H1 (cell line): ENCODE measurements around the gene SPATA13. TPM values are rescaled to one million over a fixed set of nuclear protein-coding genes. Genes with fewer than 3 reads are reported as not detected.

Experiments
- CTCF ChIA-PET: fragments of 300-600 bp; sonication (Branson Sonifier 250); formaldehyde crosslinking; loops from one replicate; lab custom pipeline; 2021; ENCODE audit not compliant: partially characterized antibody; lab: Charles Lee
- POLR2A ChIA-PET: fragments of 300-600 bp; sonication (Branson Sonifier 250); formaldehyde crosslinking; loops from one replicate; lab custom pipeline; 2021; ENCODE audit warnings: inconsistent platforms; ENCODE audit not compliant: partially characterized antibody; lab: Charles Lee
- DNase-seq, 2 experiments: peaks; one replicate each; pipeline versions ENCODE4 v3.0.0 to v3.0.0-alpha.2; 2010 to 2022; ENCODE audit warnings: low spot score in 2 of 2, low read depth in 1 of 2, mixed read lengths in 1 of 2
- FAIRE-seq: peaks from 2 replicates; lab custom pipeline; 2011; peaks lifted over from hg19 to GRCh38; lab: Jason Lieb, UNC
- H2AFZ ChIP-seq: 2 replicates; pipeline ENCODE4 v1.8.1; 2012; ENCODE audit warnings: low read length, inconsistent platforms
- H2AK5ac ChIP-seq: 2 replicates; pipeline ENCODE4 v1.6.1; 2013; ENCODE audit warnings: low read depth, low read length
- H2BK120ac ChIP-seq: replicated peaks from 2 replicates; pipeline ENCODE3; 2013; ENCODE audit warnings: low read depth, low read length, inconsistent platforms
- H2BK12ac ChIP-seq: 2 replicates; pipeline ENCODE4 v1.6.1; 2013; ENCODE audit warnings: low read depth, low read length
- H2BK15ac ChIP-seq: 2 replicates; pipeline ENCODE4 v1.6.1; 2013; ENCODE audit warnings: low read length
- H2BK20ac ChIP-seq: 2 replicates; pipeline ENCODE4 v1.6.1; 2013; ENCODE audit warnings: low read length
- H2BK5ac ChIP-seq: 2 replicates; pipeline ENCODE4 v1.6.1; 2013; ENCODE audit warnings: low read depth, low read length
- H3K14ac ChIP-seq: 2 replicates; pipeline ENCODE4 v1.6.1; 2013; ENCODE audit warnings: inconsistent platforms; ENCODE audit not compliant: insufficient read length
- H3K18ac ChIP-seq: 2 replicates; pipeline ENCODE4 v1.6.1; 2013; ENCODE audit warnings: low read length; ENCODE audit errors: extremely low read depth
- H3K23ac ChIP-seq: 2 replicates; pipeline ENCODE4 v1.6.1; 2013; ENCODE audit warnings: inconsistent platforms; ENCODE audit not compliant: insufficient read length
- H3K23me2 ChIP-seq: 2 replicates; pipeline ENCODE4 v1.6.1; 2013; ENCODE audit warnings: low read depth, low read length
- H3K27ac ChIP-seq: 2 replicates; pipeline ENCODE4 v1.6.1; 2011; ENCODE audit warnings: low read depth, low read length, inconsistent platforms
- H3K27me3 ChIP-seq, 4 experiments: replicated peaks in 1 of 4; 1 replicate in 1 of 4; 2 replicates in 3 of 4; pipeline versions ENCODE4 v1.6.1 to v1.8.1; 2011 to 2013; ENCODE audit warnings: low read length in 3 of 4, mild to moderate bottlenecking in 3 of 4, inconsistent platforms in 2 of 4, mixed read lengths in 2 of 4, moderate library complexity in 1 of 4; ENCODE audit not compliant: control insufficient read depth in 3 of 4, insufficient read depth in 3 of 4; ENCODE audit errors: extremely low read depth in 1 of 4
- H3K36me3 ChIP-seq, 4 experiments: 2 replicates each; pipeline versions ENCODE4 v1.6.1 to v1.8.1; 2011 to 2013; ENCODE audit warnings: mild to moderate bottlenecking in 4 of 4, low read length in 3 of 4, moderate library complexity in 2 of 4, control low read depth in 1 of 4, inconsistent platforms in 1 of 4; ENCODE audit not compliant: insufficient read depth in 4 of 4, control insufficient read depth in 2 of 4
- H3K4ac ChIP-seq: replicated peaks from 2 replicates; pipeline ENCODE3; 2013; ENCODE audit warnings: low read length, low read depth, mixed read lengths, inconsistent platforms; ENCODE audit not compliant: insufficient read length
- H3K4me1 ChIP-seq, 4 experiments: replicated peaks in 1 of 4; 1 replicate in 1 of 4; 2 replicates in 3 of 4; pipeline versions ENCODE4 v1.6.1 to v1.8.1; 2011 to 2013; ENCODE audit warnings: low read length in 3 of 4, inconsistent platforms in 2 of 4, mixed read lengths in 1 of 4; ENCODE audit not compliant: insufficient read depth in 4 of 4, control insufficient read depth in 3 of 4
- H3K4me2 ChIP-seq, 2 experiments: 2 replicates each; pipeline versions ENCODE4 v1.6.1 to v1.8.1; 2011 to 2013; ENCODE audit warnings: low read depth in 2 of 2, low read length in 2 of 2, control low read depth in 1 of 2, inconsistent platforms in 1 of 2, mild to moderate bottlenecking in 1 of 2; ENCODE audit not compliant: insufficient read depth in 1 of 2
- H3K4me3 ChIP-seq, 4 experiments: fragments of 200-600, 300-600 bp in 1 of 4; sonication (generic), shearing (Covaris generic), sonication (Bioruptor Twin) in 1 of 4; 2 replicates each; pipeline versions ENCODE4 v1.5.1 to v1.8.1; 2011 to 2016; ENCODE audit warnings: low read length in 4 of 4, low read depth in 3 of 4, control low read depth in 2 of 4, inconsistent platforms in 2 of 4, mild to moderate bottlenecking in 2 of 4, mixed read lengths in 1 of 4, moderate library complexity in 1 of 4; ENCODE audit not compliant: insufficient read depth in 2 of 4; ENCODE audit errors: extremely low read depth in 1 of 4
- H3K56ac ChIP-seq: replicated peaks from 2 replicates; pipeline ENCODE3; 2013; ENCODE audit warnings: low read depth, mild to moderate bottlenecking, mixed read lengths, low read length, inconsistent platforms; ENCODE audit not compliant: insufficient read length
- H3K79me1 ChIP-seq: 2 replicates; pipeline ENCODE4 v1.6.1; 2013; ENCODE audit warnings: low read depth, low read length, control low read depth
- H3K79me2 ChIP-seq, 2 experiments: 2 replicates each; pipeline versions ENCODE4 v1.6.1 to v1.8.1; 2012 to 2013; ENCODE audit warnings: low read length in 2 of 2, mild to moderate bottlenecking in 2 of 2, inconsistent platforms in 1 of 2; ENCODE audit not compliant: insufficient read depth in 2 of 2, control insufficient read depth in 1 of 2
- H3K9ac ChIP-seq, 4 experiments: replicated peaks in 1 of 4; 1 replicate in 1 of 4; 2 replicates in 3 of 4; pipeline versions ENCODE4 v1.6.1 to v1.8.1; 2011 to 2013; ENCODE audit warnings: low read depth in 3 of 4, low read length in 3 of 4, control low read depth in 2 of 4, mild to moderate bottlenecking in 2 of 4, moderate library complexity in 2 of 4, inconsistent platforms in 1 of 4; ENCODE audit errors: extremely low read depth in 1 of 4
- H3K9me3 ChIP-seq, 2 experiments: 2 replicates each; pipeline versions ENCODE4 v1.6.1 to v1.8.1; 2012 to 2013; ENCODE audit warnings: mild to moderate bottlenecking in 2 of 2, moderate library complexity in 2 of 2, control low read depth in 1 of 2, inconsistent platforms in 1 of 2, low read depth in 1 of 2, low read length in 1 of 2, mixed read lengths in 1 of 2; ENCODE audit not compliant: insufficient read depth in 2 of 2
- H4K20me1 ChIP-seq, 2 experiments: replicated peaks in 1 of 2; 2 replicates each; pipeline versions ENCODE3 to v1.8.1; 2011 to 2013; ENCODE audit warnings: inconsistent platforms in 2 of 2, low read length in 2 of 2, mild to moderate bottlenecking in 1 of 2; ENCODE audit not compliant: insufficient read depth in 2 of 2, control insufficient read depth in 1 of 2
- H4K5ac ChIP-seq: 2 replicates; pipeline ENCODE4 v1.6.1; 2013; ENCODE audit warnings: low read length, low read depth, mixed read lengths, inconsistent platforms; ENCODE audit not compliant: insufficient read length
- H4K8ac ChIP-seq: 2 replicates; pipeline ENCODE4 v1.8.0; 2013; ENCODE audit warnings: mild to moderate bottlenecking, moderate library complexity, low read length, inconsistent platforms; ENCODE audit not compliant: insufficient read depth; ENCODE audit errors: extremely low read depth
- H4K91ac ChIP-seq: replicated peaks from 2 replicates; pipeline ENCODE3; 2013; ENCODE audit warnings: low read length, mixed read lengths, inconsistent platforms; ENCODE audit not compliant: insufficient read length
- ASH2L ChIP-seq: fragments of 200-600, 300-600 bp; sonication (generic); IDR thresholded peaks from one replicate; pipeline ENCODE4 v1.7.1; 2017; ENCODE audit warnings: low read length
- BCL11A ChIP-seq, 2 experiments: IDR thresholded peaks; one replicate each; pipeline ENCODE4 v1.6.1; 2011; ENCODE audit warnings: low read depth in 2 of 2, low read length in 2 of 2, mild to moderate bottlenecking in 2 of 2
- BRCA1 ChIP-seq: IDR thresholded peaks from 2 replicates; pipeline ENCODE4 v1.6.1; 2012; ENCODE audit warnings: low read depth, low read length, improper control_type of control experiment
- CHD1 ChIP-seq: IDR thresholded peaks from 2 replicates; pipeline ENCODE4 v1.6.1; 2012; ENCODE audit warnings: low read depth, low read length, improper control_type of control experiment
- CREB1 ChIP-seq: IDR thresholded peaks from 2 replicates; pipeline ENCODE4 v1.6.1; 2012; ENCODE audit warnings: inconsistent platforms
- CTBP2 ChIP-seq: IDR thresholded peaks from 2 replicates; pipeline ENCODE4 v1.7.0; 2011; ENCODE audit warnings: borderline replicate concordance, mild to moderate bottlenecking, moderate library complexity, mixed read lengths, low read length; ENCODE audit not compliant: insufficient read depth, insufficient read length
- CTCF ChIP-seq, 3 experiments: IDR thresholded peaks; 1 replicate in 2 of 3; 2 replicates in 1 of 3; pipeline versions ENCODE4 v1.5.1 to v1.6.1; 2011; ENCODE audit warnings: low read length in 3 of 3, mild to moderate bottlenecking in 3 of 3, inconsistent platforms in 2 of 3, low read depth in 1 of 3, moderate library complexity in 1 of 3; ENCODE audit not compliant: insufficient read depth in 1 of 3; ENCODE audit errors: control extremely low read depth in 1 of 3
- RAD21 ChIP-seq, 2 experiments: IDR thresholded peaks in 1 of 2; conservative IDR thresholded peaks in 1 of 2; 2 replicates each; pipeline ENCODE4 v1.6.1; 2011; ENCODE audit warnings: low read depth in 2 of 2, low read length in 2 of 2, improper control_type of control experiment in 1 of 2, inconsistent platforms in 1 of 2, mild to moderate bottlenecking in 1 of 2, moderate library complexity in 1 of 2
- SUZ12 ChIP-seq: fragments of 200-600 bp; sonication (generic); IDR thresholded peaks from 2 replicates; pipeline ENCODE4 v1.6.1; 2012; ENCODE audit warnings: mild to moderate bottlenecking, inconsistent platforms, low read length, moderate library complexity, mixed read lengths
- TBP ChIP-seq: IDR thresholded peaks from 2 replicates; pipeline ENCODE4 v1.6.1; 2011; ENCODE audit warnings: low read depth, low read length, improper control_type of control experiment
- WGBS, 2 experiments: shearing (Covaris generic) in 1 of 2; methylation state at CpG; one replicate each; pipeline versions ENCODE4 v1.1.6 to v1.1.7; 2013 to 2015; ENCODE audit warnings: low lambda C conversion rate in 2 of 2, mixed read lengths in 2 of 2, inconsistent platforms in 1 of 2, low coverage in 1 of 2, missing lambda C conversion rate in 1 of 2; ENCODE audit not compliant: insufficient replicate concordance in 2 of 2, insufficient coverage in 1 of 2, insufficient read length in 1 of 2; ENCODE audit errors: extremely low coverage in 1 of 2, missing lambda C conversion rate in 1 of 2; 5-methylcytosine and 5-hydroxymethylcytosine counted together
- polyA plus RNA-seq, 7 experiments: library from polyadenylated mRNA; depleted of rRNA in 3 of 7; stranded (reverse) in 5 of 7; unstranded in 2 of 7; fragments of >200 nt in 5 of 7; fragments of 200-250 nt in 2 of 7; gene quantifications; 1 replicate in 5 of 7; 2 replicates in 1 of 7; 4 replicates in 1 of 7; pipeline versions ENCODE4 v1.2.1 to v1.2.3, GENCODE V29; 2011 to 2013; ENCODE audit warnings: missing spikeins in 2 of 7, mixed read lengths in 2 of 7
- total RNA-seq: library from RNA; stranded (reverse); fragmentation: NEBNext Ultra II Directional; extraction: Animal tissue kit (Norgen Biotek cat#: 25700); gene quantifications from 2 replicates; pipeline ENCODE4 v1.2.1, GENCODE V29; 2021

SPATA13 gene
- total and polyA plus RNA-seq, 2 of the 8 experiments (the other 6 are each of a cell fraction or from before 2014, with no cell fraction given), result 12.6 to 30.9 TPM

- Histone ChIP-seq H3K27ac (no peak overlapping the region), H3K4ac (no peak overlapping the region), H2BK12ac (no peak overlapping the region), H4K91ac (no peak overlapping the region), H3K14ac (no peak overlapping the region), H2BK120ac (no peak overlapping the region), H3K23me2 (no peaks in the 10 kb centered on the region), H3K79me2 (no peaks in the 10 kb centered on the region), H4K20me1 (peaks cover 0 to 2% of the 10 kb centered on the region in 2 experiments), H3K79me1 (peaks cover 2% of the 10 kb centered on the region; the same call in 1 of the 2 replicates), H3K4me3 (no peak overlapping the region), H3K56ac (no peak overlapping the region), H2BK20ac (no peak overlapping the region), H3K23ac (no peak overlapping the region), H4K5ac (no peak overlapping the region), H3K27me3 (no peaks in the 10 kb centered on the region), H3K9me3 (no peaks in the 10 kb centered on the region), H2AFZ (no peak overlapping the region), H3K18ac (no peak overlapping the region), H3K4me2 (no peak overlapping the region), H4K8ac (no peak overlapping the region), H3K4me1 (no peaks in the 10 kb centered on the region), H2AK5ac (no peak overlapping the region), H3K9ac (no peak overlapping the region), H2BK15ac (no peak overlapping the region), H3K36me3 (peaks cover 0 to 12% (median 3%) of the 10 kb centered on the region in 4 experiments; a peak in 3 of 8 replicates), H2BK5ac (no peak overlapping the region)
- 88% methylated on average over 20 of the region's 20 CpGs; no CpG with 5 or more reads in 1 of the 2 experiments for WGBS, 2 experiments
- ChIA-PET POLR2A (interaction anchor here (0.6 kb wide), 1 partner anchor 196 kb away, joined by 3 read pairs; no protein-coding TSS in a partner anchor), CTCF (interaction anchor here (1.0 to 2.2 kb wide), 2 partner anchors 21 to 59 kb away, joined by 5 to 8 read pairs; no protein-coding TSS in a partner anchor)
- FAIRE-seq (no peak), DNase-seq (no peak)
- no peak for TF ChIP-seq ASH2L
- no peak for TF ChIP-seq CREB1
- TF ChIP-seq TBP, result no peak
- TF ChIP-seq BCL11A (IDR thresholded peaks at IDR 0.05; ENCODE audit: low read depth in 2 of 2, low read length in 2 of 2), result no peak
- TF ChIP-seq CTBP2, result no peak
- no peak for TF ChIP-seq BRCA1
- no peak for TF ChIP-seq SUZ12
- no peak for TF ChIP-seq CTCF (IDR thresholded peaks at IDR 0.05; ENCODE audit: control extremely low read depth in 1 of 3, insufficient read depth in 1 of 3, low read depth in 1 of 3, low read length in 3 of 3)
- TF ChIP-seq RAD21 (IDR thresholded peaks at IDR 0.05 in 1 of 2, conservative IDR thresholded peaks at IDR 0.05 in 1 of 2; ENCODE audit: low read depth in 2 of 2, low read length in 2 of 2), result no peak
- no peak for TF ChIP-seq CHD1
Measured at GRCh38 chr13:24290280-24290932, 129.9 kb downstream of the SPATA13 start.
